MCF 10A (cell line): Measurements from ENCODE around the gene PPM1L. TPM values are rescaled to one million over a fixed set of nuclear protein-coding genes. Genes with fewer than 3 reads are reported as not detected.
A peak's percentile ranks its signal among the peaks of the same experiment; 100 is the strongest.

Experiments used
- BruUV-seq: library from RNA; stranded (reverse); fragments of 400-500 nt; replicated peaks from 2 replicates; lab custom pipeline; 2021; lab: Mats Ljungman, UMichigan
- CTCF ChIA-PET: fragments of 300-600 bp; sonication (Branson Sonifier 250); formaldehyde crosslinking; extraction: SDS; loops from one replicate; lab custom pipeline; 2021; ENCODE audit warnings: antibody characterized with exemption, inconsistent platforms; lab: Yijun Ruan, JAX
- POLR2A ChIA-PET: fragments of 300-600, 350-650 bp; sonication (Branson Sonifier 250); formaldehyde crosslinking; extraction: SDS; loops from one replicate; lab custom pipeline; 2020; ENCODE audit warnings: antibody characterized with exemption, inconsistent platforms; lab: Yijun Ruan, JAX
- DNase-seq: peaks from one replicate; pipeline ENCODE4 v3.0.0-alpha.2; 2018; ENCODE audit not compliant: unreplicated experiment
- H3K27ac Mint-ChIP-seq: one replicate; pipeline ENCODE4 v1.8.0; 2022; ENCODE audit warnings: mild to moderate bottlenecking, low read depth, mixed read lengths; ENCODE audit not compliant: unreplicated experiment
- H3K27me3 Mint-ChIP-seq: one replicate; pipeline ENCODE4 v1.8.0; 2022; ENCODE audit warnings: mixed read lengths; ENCODE audit not compliant: insufficient read depth, unreplicated experiment
- H3K36me3 Mint-ChIP-seq: one replicate; pipeline ENCODE4 v1.8.0; 2022; ENCODE audit warnings: mild to moderate bottlenecking, moderate library complexity, mixed read lengths; ENCODE audit not compliant: insufficient read depth, unreplicated experiment
- H3K4me1 Mint-ChIP-seq: one replicate; pipeline ENCODE4 v1.8.0; 2022; ENCODE audit warnings: mixed read lengths; ENCODE audit not compliant: insufficient read depth, unreplicated experiment
- H3K4me3 Mint-ChIP-seq: one replicate; pipeline ENCODE4 v1.8.0; 2022; ENCODE audit warnings: mild to moderate bottlenecking, moderate library complexity, mixed read lengths; ENCODE audit not compliant: unreplicated experiment
- H3K9me3 Mint-ChIP-seq: one replicate; pipeline ENCODE4 v1.8.0; 2022; ENCODE audit warnings: mixed read lengths; ENCODE audit not compliant: unreplicated experiment
- intact Hi-C: fragments of 100-400 bp; cut with micrococcal nuclease; formaldehyde crosslinking; loops from 2 replicates; pipeline ENCODE4 v1.14.1; 2022
- total RNA-seq: library from RNA; stranded (reverse); gene quantifications from 2 replicates; pipeline ENCODE4 v1.2.3, GENCODE V29; 2022
- TF ChIP-seq, protein P1 (sequence below): fragments of 200-600 bp; IDR thresholded peaks from one replicate; pipeline ENCODE4 v1.8.0; 2022; ENCODE audit warnings: antibody characterized with exemption, mild to moderate bottlenecking; ENCODE audit not compliant: unreplicated experiment

PPM1L gene
- total RNA-seq, 1 experiment from 2014 or later: 2.1 TPM

DNA sequence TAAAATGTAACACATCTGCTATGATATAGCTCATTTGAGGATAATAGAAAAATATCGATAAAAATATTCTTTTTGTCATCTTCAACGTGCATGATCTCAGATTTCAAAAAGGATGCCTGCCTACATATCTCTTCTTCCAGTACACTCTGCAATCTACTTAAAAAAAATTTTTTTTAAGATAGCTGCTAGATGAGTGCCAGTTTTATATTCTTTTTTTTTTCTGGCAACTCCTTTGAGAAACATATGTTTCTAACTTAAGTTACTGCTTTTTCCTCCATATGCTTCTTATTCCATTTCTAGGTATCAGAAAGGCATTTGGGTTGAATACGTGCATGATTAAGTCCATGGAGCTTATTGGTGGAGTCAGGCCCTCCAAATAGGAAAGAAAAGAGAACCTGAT is 160.4 kb downstream of the PPM1L start:
- H3K9me3 Mint-ChIP-seq: no peaks in the 10 kb centered on the region
- no TSS peak for BruUV-seq
- H3K27me3 Mint-ChIP-seq: no peaks in the 10 kb centered on the region
- CTCF ChIA-PET: interaction anchor here (0.6 to 0.9 kb wide), 2 partner anchors 208 to 662 kb away, joined by 3 read pairs; no protein-coding TSS in a partner anchor
- POLR2A ChIA-PET: no interaction called here
- no peaks in the 10 kb centered on the region for H3K36me3 Mint-ChIP-seq
- no peak for DNase-seq
- intact Hi-C loops: no loop called here
- no peak overlapping the region for H3K4me3 Mint-ChIP-seq
- TF ChIP-seq, protein P1, sequence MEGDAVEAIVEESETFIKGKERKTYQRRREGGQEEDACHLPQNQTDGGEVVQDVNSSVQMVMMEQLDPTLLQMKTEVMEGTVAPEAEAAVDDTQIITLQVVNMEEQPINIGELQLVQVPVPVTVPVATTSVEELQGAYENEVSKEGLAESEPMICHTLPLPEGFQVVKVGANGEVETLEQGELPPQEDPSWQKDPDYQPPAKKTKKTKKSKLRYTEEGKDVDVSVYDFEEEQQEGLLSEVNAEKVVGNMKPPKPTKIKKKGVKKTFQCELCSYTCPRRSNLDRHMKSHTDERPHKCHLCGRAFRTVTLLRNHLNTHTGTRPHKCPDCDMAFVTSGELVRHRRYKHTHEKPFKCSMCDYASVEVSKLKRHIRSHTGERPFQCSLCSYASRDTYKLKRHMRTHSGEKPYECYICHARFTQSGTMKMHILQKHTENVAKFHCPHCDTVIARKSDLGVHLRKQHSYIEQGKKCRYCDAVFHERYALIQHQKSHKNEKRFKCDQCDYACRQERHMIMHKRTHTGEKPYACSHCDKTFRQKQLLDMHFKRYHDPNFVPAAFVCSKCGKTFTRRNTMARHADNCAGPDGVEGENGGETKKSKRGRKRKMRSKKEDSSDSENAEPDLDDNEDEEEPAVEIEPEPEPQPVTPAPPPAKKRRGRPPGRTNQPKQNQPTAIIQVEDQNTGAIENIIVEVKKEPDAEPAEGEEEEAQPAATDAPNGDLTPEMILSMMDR: no peak
- no peak overlapping the region for H3K27ac Mint-ChIP-seq
- H3K4me1 Mint-ChIP-seq: no peaks in the 10 kb centered on the region

DNA sequence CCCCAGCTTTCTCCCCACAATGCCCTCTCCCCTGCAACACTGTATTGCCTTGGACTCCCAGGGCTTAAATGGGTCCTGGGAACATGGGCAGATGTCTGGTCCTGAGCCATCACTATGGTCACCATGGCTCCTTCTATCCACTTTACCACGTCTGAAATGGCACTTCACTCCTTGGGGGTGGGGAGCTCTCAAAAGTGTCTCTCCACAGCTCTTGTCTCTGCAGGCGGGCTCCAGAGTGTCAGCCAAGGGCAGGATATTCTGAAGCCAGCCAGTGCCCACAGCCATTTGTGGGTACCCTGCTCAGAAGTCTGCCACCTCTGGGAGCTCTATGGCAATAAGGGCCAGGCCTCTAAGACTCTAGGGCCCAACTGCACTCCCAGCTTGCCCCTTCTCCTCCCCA is 163.9 kb downstream of the PPM1L start:
- Mint-ChIP-seq H3K27ac (no peak overlapping the region), H3K27me3 (no peaks in the 10 kb centered on the region), H3K4me3 (no peak overlapping the region), H3K4me1 (no peaks in the 10 kb centered on the region), H3K36me3 (no peaks in the 10 kb centered on the region), H3K9me3 (no peaks in the 10 kb centered on the region)
- ChIA-PET POLR2A (interaction anchor here (0.6 to 0.7 kb wide), 2 partner anchors 11 to 158 kb away, joined by 3 read pairs; no protein-coding TSS in a partner anchor), CTCF (interaction anchor here (0.6 to 4.5 kb wide), 11 partner anchors 12 to 233 kb away, joined by 3 to 25 read pairs (median 3); no protein-coding TSS in a partner anchor)
- intact Hi-C loops: loop anchor here (2.0 kb wide), 1 partner anchor 505 kb away; no protein-coding TSS in a partner anchor
- no peak for DNase-seq
- no TSS peak for BruUV-seq
- TF ChIP-seq, protein P1: no peak

DNA sequence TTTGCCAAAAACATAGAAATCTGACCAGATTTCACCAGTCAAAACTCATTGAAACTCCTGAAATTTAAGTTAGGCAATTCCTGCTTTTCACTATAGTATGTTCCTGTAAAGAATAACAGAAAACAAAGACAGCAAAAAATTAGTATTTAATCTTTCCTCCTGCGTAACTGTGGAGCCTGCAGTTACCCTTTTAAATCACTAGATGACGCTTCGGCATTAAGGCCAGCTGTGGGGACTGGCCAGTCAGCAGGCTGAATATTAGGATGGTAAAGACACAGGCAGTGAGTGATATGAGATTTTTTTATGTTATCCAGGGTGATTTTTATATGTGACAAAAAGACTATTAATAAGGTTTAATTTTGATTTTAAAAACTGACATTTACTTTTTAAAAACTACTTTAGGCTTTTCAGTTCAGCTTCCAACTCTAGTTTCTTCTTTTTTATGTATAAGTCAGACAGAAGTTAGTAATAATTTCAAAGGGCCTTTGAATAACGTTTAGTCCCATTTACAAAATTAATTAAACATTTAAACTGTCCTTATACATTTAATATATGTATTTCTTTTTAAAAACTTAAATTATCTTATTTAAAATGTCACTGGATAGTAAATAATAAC is 165.1 kb downstream of the PPM1L start:
- TF ChIP-seq, protein P1: peak; percentile 71
- Mint-ChIP-seq H3K27ac (no peak overlapping the region), H3K4me3 (no peak overlapping the region), H3K4me1 (no peaks in the 10 kb centered on the region), H3K36me3 (no peaks in the 10 kb centered on the region), H3K9me3 (no peaks in the 10 kb centered on the region), H3K27me3 (no peaks in the 10 kb centered on the region)
- peak; percentile 52 for DNase-seq
- BruUV-seq: no TSS peak
- ChIA-PET POLR2A (interaction anchor here (1.0 kb wide), 1 partner anchor 21 kb away, joined by 3 read pairs; no protein-coding TSS in a partner anchor), CTCF (interaction anchor here (0.6 to 4.5 kb wide), 14 partner anchors 11 to 312 kb away, joined by 3 to 25 read pairs (median 3); no protein-coding TSS in a partner anchor)
- intact Hi-C loops: loop anchor here (2.0 kb wide), 1 partner anchor 504 kb away; no protein-coding TSS in a partner anchor

DNA sequence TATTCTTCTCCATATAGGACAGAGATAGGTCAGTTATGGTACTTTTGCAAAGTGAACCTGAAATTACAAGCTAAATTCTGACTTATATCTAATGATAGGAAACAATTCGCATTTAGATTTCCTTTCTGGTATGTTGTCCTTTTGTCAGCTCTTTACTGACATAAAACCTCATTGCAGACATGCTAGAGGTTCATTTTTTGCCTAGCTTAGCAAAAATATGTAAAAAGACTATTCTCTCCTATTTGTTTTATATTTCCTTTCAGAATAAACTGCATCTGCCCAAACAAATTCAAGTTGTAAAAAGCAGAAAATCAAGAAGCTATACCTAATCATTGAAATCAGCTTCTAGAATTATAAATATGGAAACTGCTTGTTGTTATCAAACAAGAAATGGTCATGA is 168.7 kb downstream of the PPM1L start:
- H3K27me3 Mint-ChIP-seq: no peaks in the 10 kb centered on the region
- ChIA-PET POLR2A (interaction anchor here (0.6 to 0.7 kb wide), 2 partner anchors 168 to 321 kb away, joined by 3 read pairs; no protein-coding TSS in a partner anchor), CTCF (interaction anchor here (1.0 to 4.6 kb wide), 5 partner anchors 9 to 237 kb away, joined by 3 to 30 read pairs (median 4); no protein-coding TSS in a partner anchor)
- TF ChIP-seq, protein P1: no peak
- BruUV-seq: no TSS peak
- intact Hi-C loops: no loop called here
- H3K36me3 Mint-ChIP-seq: no peaks in the 10 kb centered on the region
- H3K27ac Mint-ChIP-seq: no peak overlapping the region
- no peak overlapping the region for H3K4me3 Mint-ChIP-seq
- no peaks in the 10 kb centered on the region for H3K9me3 Mint-ChIP-seq
- H3K4me1 Mint-ChIP-seq: no peaks in the 10 kb centered on the region
- no peak for DNase-seq
